HG03025 (cell line): ENCODE data around the gene NAAA.
A peak's percentile ranks its signal among the peaks of the same experiment; 100 is the strongest.
"Not testable (repeated sequence)": the region's sequence is repeated elsewhere in the genome, so short reads cannot be mapped to it uniquely, and the experiment has no call there.

Source experiments
- ATAC-seq: cut with Tn5 transposase; IDR thresholded peaks from one replicate; pipeline ENCODE4 v1.9.1; 2021; ENCODE audit warnings: mild to moderate bottlenecking, moderate library complexity; ENCODE audit not compliant: unreplicated experiment, low FRiP score

Gene NAAA

DNA sequence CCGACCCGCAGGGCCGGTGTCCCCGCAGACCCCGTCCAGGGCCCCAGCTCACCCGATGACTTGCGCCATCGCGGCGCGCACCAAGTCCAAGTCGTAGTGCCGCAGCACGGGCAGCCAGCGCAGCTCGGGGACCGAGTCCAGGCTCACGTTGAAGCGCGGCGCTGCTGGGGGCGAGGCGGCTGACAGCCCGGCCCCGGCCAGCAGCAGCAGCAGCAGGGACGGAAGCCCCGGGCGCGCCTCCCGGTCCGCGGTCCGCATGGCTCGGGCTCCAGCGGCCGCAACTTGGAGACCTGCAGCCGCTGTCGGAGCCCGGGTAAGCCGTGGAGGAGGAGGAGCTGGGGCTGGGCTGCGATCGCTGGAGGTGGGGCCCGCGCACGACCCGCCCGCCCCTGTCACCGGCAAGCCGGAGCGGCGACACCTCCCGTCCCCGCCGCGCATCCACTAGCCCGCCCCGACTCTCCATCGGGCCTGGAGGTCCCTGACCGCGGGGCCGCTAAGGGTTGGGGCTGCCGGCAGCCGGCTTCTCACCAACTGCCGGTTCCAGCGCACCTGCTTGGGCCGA, at the start of gene NAAA:
Gene NAAA, minus strand, starts transcription at position 322 of the 562 bp plus-strand sequence. Its CDS starts 64 bp downstream, at position 258.
- ATAC-seq, result peak; percentile 79

DNA sequence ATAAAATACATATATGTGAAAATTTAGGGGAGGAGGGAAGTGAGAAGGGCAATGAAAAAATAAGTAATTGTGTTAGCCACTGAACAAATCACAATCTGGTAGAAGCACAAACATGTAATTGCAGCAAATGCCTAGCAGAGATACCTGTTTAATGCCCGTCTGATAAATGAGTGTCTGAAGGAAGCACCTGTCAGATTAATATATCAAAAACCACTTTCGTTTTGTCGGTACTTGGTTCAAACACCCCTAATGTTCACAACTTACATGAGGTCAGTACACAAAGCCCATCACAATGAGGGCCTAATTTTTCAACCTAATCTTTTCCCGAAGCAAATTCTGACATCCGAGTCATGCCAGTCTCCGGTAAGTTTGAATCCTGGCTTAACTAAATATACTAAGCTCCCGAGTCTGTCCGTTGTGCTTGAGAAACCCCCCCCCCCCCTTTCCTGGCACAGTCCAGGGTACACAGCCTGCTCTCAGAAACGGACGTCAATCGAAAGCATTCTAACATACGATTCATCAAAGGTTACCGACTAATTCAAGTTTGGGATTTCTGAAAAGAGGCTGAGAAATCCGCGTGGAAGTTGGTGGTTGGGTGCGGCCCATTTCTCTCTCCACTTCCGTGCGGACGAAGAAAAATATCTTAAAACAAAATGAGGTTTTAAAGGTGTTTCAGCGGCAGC, 49.2 kb upstream of the NAAA start:
- ATAC-seq, result no peak

DNA sequence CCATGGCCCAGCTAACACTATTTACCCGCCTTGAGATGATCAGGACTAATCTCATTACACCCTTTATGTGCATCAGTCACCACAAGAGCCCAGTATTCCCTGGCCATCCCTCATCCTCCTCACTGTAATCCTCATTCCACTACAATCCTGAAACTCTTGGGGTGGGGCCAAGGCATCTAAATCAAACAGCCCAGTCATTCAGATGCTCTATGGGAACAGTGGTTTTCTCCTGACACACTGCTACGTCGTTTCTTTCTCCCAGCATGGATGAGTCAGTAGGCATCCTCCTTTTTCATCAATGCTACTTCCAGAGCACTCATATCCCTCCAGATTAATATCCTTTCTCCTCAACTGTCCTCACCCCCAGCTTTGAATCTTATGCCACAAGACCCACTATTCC, 44.3 kb upstream of the NAAA start:
- ATAC-seq, result no peak

DNA sequence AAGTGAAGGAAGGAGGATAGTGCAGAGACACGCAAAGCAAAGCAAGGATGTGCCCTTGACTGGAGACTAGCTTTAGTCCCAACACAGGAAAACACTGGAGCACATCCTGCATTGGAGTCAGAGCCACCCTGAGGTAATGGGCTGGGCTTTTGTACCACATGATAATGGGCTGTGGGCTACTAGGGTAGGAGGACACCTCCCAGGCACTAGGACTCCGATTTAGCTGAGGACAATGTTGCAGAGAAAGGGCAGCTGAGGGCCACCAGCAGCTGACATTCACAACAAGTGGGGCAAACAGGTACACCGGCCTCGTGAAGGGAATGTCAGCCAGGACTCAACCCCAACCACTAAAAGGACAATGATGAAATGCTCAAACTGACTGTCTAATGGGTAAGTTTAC, 39.8 kb upstream of the NAAA start:
- no peak for ATAC-seq

DNA sequence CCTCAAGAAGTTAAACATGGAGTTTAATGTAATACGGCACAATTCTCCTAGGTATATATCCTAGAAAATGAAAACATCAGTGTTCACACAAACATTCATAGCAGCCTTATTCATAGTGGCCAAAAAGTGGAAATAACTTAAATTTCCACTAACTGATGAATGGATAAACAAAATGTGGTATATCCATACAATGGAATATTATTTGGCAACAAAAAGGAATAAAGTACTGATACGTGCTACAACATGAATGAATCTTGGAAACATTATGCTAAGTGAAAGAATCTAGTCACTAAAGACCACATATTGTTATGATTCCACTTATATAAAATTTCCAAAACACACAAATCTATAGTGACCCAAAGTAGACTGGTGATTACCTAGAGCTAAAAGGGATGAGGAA, 35.4 kb upstream of the NAAA start:
- no peak for ATAC-seq

DNA sequence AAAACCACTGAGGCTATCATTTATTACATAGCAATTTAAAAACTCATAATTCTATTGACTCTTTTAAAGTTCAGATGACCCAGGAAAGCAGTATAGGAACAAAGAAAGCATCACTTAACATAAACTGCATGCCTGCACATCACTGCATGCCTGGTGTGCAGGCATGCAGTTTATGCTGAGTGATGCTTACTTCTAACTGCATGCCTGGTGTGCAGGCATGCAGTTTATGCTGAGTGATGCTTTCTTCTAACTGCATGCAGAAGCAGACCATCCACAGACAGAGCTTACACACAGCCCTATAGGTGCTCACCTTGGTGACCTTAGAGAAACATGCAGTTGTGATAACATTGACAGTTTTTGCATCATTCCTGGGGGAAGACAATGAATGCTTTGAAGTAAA, 33.0 kb upstream of the NAAA start:
- no peak for ATAC-seq

DNA sequence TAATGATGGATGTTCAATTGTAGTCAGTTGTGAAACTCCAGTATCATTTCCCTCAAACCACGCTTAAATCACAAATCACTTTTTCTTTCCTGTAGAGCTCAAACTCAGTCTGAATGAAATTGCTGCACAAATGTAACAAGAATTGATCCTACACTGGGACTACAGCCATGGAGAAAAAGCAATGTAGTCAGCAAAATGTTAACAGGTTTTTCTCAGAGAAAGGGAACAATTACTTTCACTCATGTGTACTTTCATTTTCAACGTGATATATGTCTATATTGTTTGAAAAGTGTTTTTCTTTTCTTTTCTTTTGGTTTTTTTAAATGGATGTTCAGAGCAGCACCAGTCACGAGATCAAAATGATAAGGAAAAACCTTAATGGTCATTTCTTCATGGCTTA, 27.3 kb upstream of the NAAA start:
- ATAC-seq, result no peak

DNA sequence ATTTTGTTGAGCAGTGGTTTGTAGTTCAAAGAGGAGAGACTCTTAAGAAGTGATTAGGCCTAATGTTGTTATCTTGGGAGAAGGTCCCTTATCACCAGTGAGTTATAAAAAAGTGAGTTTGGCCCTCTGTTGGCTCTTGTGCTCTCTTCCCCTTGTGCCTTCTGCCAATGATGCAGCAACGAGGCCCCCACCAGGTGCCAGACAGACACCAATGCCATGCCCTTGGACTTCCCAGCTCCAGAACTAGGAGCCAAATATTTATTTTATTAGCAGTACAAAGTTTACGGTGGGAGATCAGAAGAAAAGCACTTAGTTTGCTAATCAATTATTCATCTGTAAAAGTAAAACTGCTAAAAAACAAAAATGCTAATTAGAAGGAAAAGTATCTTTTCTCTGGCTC, 22.7 kb upstream of the NAAA start:
- ATAC-seq, result no peak

DNA sequence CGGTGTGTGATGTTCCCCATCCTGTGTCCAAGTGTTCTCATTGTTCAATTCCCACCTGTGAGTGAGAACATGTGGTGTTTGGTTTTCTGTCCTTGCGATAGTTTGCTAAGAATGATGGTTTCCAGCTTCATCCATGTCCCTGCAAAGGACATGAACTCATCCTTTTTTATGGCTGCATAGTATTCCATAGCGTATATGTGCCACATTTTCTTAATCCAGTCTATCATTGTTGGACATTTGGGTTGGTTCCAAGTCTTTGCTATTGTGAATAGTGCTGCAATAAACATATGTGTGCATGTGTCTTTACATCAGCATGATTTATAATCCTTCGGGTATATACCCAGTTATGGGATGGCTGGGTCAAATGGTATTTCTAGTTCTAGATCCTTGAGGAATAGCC, 21.3 kb upstream of the NAAA start:
- ATAC-seq, result not testable (repeated sequence)

DNA sequence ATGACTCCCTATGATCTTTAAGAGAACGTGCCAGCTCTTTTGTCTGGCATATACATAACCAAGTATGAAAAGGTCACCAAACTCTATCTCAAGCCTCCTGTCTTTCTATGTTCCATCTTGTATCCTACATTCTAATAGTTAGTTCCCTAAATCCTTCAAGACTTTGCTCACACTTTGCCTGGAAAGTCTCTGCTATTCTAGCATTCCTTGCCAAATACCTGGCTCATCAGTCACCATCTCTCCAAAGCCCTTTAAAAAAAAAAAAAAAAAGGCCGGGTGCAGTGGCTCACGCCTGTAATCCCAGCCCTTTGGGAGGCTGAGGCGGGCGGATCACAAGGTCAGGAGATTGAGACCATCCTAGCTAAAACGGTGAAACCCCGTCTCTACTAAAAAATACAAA, 17.7 kb upstream of the NAAA start:
- not testable (repeated sequence) for ATAC-seq

DNA sequence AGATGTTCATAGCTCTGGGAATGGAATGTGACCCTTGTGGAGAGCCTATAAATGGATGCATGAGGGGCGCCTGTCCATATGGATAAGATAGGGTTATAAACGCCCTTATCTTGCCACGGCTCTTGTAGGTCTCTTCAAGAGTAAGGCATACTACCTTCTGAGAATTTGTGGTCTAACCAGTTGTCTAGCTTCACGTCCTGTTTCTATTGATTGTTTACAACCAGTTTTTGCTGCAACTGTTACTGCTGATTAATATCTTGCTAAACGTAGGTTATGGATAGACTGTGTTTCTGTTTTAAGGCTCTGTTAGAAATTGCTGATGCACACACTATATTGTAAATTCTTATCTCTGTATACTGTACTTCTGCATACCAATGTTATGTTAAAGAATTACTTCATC, 14.0 kb upstream of the NAAA start:
- ATAC-seq, result not testable (repeated sequence)

DNA sequence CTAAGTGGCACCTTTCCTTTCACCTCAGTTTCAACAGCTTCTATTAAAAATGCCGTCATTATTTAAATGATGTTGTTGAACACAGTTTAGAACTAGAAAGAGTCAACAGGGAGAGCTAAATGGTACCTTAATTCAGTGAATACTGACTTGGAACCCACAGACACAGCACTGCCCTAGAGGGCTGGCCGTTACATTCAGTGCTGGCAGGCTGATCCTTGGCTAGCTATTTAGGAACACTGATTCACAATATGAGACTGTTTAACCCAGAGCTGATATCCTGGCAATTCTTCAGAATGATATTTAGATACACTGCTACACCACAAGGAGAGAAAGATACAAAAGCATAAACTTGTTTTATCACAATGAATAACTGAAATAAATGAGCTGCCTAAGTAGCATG, 12.7 kb upstream of the NAAA start:
- no peak for ATAC-seq

DNA sequence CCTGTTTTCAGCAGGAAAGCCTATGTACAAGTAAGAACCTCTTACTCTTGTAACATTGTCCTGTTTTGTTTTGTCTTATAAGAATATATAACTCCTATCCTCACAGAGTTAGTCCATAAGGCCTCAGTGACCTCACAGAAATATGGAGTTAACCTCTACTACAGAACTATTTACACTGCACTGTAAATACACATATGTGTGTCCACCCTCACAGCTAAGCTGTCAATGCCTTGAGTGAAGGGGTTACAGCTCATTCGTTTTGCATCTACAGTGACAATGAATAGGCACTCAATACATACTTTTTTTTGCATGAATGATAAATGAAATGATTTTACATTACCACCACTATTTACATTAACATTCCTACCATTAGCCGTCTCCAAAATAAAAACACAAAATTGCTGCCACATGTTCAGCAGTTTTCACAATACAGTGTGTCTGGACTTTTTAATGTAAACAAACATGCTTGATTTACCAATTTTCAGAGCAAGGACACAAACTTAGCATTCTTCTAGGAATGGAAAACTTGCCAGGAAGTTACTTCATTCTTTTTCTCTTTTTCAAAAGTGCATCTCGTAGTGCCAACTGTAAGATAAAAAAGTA, 9.5 kb upstream of the NAAA start:
- ATAC-seq, result no peak

DNA sequence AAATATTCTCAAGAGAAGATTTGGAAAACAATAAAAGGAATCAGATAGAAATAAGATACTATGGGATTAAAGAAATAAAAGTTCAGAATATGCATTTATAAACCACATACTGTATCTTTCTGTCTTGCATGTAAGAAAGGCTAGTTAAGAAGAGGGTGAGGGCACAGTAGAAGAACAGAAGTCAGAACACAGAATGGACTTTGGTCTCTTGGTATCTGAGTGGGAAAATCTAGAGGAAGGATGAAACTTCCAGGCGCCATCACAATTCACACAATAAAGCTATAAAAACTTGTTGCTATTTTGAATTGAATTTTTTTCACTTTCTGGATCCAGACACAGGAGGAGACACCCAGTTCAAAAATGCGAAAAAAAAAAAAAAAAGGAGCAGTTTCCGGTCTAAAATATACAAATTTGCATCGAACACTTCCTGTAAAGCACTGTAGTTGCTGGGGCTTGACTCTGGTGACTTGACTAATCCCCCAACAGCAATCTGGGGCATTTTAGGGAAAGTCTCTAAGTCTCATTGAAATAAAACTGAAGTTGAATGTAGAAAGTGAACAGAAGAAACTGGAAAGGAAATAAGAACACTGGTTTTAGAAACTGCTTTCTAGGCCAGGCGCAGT, 8.1 kb upstream of the NAAA start:
- peak; percentile 81 for ATAC-seq

DNA sequence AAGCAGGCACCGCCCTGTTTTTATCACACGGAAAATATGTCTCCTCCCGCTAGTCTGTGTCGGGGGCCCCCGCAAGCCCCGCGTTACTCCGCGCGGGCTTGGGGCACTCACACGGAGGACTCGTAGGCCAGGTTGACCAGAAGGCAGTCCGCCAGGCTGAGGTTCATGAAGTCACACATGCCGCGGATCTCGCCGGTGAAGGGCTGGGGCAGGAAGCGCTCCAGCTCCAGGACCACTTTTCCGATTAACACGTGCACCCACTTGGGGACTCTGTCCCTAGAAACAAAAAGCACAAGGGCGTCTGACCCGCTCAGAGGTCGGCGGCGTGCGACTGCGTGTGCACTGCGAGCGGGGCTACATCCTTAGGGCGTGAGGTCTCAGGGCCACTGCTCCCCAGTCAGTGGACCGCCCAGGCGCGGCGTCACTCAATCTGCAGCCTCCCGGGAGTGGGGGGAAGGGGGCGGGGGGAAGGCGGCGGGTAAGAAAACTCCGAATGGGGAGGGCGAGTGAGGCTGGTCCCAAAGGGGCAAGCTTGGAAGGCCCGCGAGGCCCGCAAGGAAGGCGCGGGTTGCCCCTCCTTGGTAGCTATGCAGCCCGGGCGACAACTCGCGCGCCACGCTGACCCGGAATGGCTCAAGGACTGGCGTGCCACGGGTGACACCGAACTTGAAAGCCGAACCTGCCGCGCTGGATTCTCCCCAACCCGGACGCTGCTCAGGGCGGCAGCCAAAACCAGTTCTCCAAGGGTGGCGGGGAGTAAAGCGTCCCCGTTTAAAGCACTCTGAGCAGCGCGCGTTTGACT, 722 bp downstream of the NAAA start:
- peak; percentile 51 for ATAC-seq

DNA sequence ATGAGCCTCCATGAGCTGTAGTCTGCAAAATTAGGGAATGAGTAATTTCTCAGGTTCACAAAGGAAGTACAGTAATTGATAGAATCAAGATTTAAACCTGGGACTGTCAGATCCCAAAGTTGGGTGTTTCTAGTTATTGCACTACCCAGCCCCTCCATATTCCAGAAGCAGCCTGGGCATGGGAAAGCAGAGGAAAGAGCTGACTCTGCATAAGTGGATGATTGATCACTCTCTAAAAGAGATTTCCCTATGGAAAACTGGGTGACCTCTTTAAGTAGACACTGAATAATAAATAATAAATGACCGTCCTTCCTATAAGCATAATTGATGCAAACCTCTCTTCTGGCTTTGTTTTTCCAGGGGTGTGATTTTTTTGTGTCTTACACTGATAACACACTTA, 5.2 kb downstream of the NAAA start:
- no peak for ATAC-seq

DNA sequence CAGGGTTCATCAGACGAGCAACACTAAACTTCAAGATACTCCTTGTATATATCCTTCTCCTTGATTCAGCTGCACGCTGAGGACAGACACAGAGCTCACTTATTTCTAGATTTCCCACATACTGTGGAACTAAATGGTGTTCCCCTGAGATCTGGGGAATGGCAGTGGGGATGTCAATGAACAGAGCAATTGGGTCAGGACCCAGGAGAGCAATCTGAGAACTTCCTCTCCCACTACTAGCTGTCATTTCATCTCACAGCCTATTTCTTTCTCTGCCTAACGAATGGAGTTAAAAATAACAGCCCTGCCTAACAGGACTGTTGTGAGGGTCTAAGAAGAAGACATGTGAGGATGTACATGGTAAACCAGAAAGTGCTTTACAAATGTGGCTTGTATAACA, 10.7 kb downstream of the NAAA start:
- ATAC-seq, result no peak

DNA sequence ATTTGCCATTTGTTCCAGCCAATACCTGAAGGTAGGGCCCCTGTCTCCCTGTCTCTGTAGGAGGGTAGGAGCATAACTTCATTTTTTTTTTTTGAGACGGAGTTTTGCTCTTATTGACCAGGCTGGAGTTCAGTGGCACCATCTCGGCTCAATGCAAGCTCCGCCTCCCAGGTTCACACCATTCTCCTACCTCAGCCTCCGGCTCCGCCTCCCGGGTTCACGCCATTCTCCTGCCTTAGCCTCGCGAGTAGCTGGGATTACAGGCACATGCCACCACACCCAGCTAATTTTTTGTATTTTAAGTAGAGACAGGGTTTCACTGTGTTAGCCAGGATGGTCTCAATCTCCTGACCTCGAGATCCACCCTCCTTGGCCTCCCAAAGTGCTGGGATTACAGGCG, 15.9 kb downstream of the NAAA start:
- ATAC-seq, result not testable (repeated sequence)

DNA sequence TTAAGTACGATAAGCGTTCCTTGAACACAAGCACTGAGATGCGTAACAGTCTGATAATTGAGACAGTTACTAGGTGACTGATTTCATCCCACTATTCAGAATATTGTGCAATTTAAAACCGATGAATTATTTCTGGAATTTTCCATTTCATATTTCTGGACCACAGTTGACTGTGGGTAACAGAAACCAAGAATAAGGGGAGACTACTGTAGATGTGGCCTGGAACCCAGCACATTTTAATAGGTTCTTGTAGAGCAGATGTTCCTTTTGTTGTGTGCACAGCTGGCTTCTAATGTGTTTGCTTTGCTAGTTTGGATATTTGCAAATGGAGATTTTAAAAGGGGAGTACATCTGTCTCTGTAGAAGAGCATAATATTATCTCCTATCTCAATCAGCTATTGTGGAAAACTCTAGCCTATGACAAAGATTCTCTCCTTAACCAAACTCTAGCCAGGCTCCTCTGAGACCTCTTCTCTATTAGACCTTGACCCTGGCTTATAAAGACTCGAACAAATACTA, 16.4 kb downstream of the NAAA start:
- ATAC-seq, result no peak

DNA sequence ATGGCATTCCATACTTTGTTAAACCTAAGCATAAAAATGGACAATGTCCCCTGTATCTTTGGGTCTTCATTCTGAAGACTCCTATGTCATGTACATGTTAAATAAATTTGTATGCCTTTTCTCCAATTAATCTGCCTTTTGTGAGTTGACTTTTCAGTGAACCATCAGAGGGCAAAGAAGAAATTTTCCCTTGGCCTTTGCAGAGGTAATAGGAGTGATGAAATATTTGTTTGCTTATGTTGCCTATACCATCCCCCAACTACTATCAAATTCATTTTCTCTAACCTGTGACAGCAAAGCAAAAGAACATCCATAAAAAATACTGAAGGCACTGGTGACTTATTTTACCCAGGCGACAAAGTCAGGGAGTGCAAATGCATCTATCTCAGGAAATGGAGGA, 18.2 kb downstream of the NAAA start:
- no peak for ATAC-seq

DNA sequence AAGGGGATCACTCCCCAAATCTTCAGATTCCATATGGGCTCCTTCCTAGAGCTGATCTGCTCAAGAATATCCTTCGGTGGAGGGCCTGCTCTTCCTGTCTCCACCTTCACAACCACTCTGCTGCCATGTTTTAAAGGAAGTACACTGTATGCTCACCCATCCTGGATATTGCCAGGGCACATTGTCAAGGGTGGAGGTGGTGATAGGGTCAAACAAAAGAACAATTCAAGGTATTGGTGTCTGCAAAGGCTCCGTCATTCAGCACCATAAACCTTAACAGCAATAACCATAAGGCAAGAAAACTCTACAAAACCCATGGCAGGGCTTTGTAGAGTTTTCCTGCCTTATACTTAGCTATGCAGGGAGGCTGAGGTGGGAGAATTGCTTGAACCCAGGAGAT, 18.9 kb downstream of the NAAA start:
- no peak for ATAC-seq
